Liver (tissue), 3 donors: ENCODE results near the gene TSPAN17.

Source experiments
- GABPA ChIP-seq, 2 donors: IDR thresholded peaks in 1 of 2; conservative IDR thresholded peaks in 1 of 2; 2 replicates each; pipeline ENCODE4 v1.6.1; 2016; ENCODE audit warnings: antibody characterized with exemption in 2 of 2, mild to moderate bottlenecking in 1 of 2, moderate library complexity in 1 of 2
- HNF4G ChIP-seq: IDR thresholded peaks from 2 replicates; pipeline ENCODE4 v1.6.1; 2016; ENCODE audit warnings: antibody characterized with exemption
- RAD21 ChIP-seq, 2 donors: IDR thresholded peaks; 2 replicates each; pipeline ENCODE4 v1.6.1; 2016; ENCODE audit warnings: antibody characterized with exemption in 2 of 2, mild to moderate bottlenecking in 2 of 2
- RXRA ChIP-seq, 2 donors: IDR thresholded peaks; 2 replicates each; pipeline ENCODE4 v1.6.1; 2017 to 2018; ENCODE audit warnings: antibody characterized with exemption in 2 of 2, mild to moderate bottlenecking in 1 of 2
- SP1 ChIP-seq: IDR thresholded peaks from 2 replicates; pipeline ENCODE4 v1.6.1; 2018; ENCODE audit warnings: antibody characterized with exemption, mild to moderate bottlenecking
- TAF1 ChIP-seq: conservative IDR thresholded peaks from 2 replicates; pipeline ENCODE4 v1.6.1; 2016; ENCODE audit warnings: antibody characterized with exemption, mild to moderate bottlenecking
- TF ChIP-seq, protein P1 (sequence below): fragments of 150-350 bp; IDR thresholded peaks from 2 replicates; pipeline ENCODE4 v1.5.1; 2017; ENCODE audit warnings: improper control_type of control experiment, low read depth, low read length; ENCODE audit not compliant: missing input control
- TF ChIP-seq, protein P2 (sequence below): IDR thresholded peaks from 2 replicates; pipeline ENCODE4 v1.6.1; 2016; ENCODE audit warnings: antibody characterized with exemption
- TF ChIP-seq, protein P3 (sequence below): IDR thresholded peaks from 2 replicates; pipeline ENCODE4 v1.6.1; 2016; ENCODE audit warnings: antibody characterized with exemption, mild to moderate bottlenecking
- donor health status: healthy.
- donor health status: healthy.

- TF ChIP-seq, protein P1, sequence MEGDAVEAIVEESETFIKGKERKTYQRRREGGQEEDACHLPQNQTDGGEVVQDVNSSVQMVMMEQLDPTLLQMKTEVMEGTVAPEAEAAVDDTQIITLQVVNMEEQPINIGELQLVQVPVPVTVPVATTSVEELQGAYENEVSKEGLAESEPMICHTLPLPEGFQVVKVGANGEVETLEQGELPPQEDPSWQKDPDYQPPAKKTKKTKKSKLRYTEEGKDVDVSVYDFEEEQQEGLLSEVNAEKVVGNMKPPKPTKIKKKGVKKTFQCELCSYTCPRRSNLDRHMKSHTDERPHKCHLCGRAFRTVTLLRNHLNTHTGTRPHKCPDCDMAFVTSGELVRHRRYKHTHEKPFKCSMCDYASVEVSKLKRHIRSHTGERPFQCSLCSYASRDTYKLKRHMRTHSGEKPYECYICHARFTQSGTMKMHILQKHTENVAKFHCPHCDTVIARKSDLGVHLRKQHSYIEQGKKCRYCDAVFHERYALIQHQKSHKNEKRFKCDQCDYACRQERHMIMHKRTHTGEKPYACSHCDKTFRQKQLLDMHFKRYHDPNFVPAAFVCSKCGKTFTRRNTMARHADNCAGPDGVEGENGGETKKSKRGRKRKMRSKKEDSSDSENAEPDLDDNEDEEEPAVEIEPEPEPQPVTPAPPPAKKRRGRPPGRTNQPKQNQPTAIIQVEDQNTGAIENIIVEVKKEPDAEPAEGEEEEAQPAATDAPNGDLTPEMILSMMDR, result no peak
- TF ChIP-seq HNF4G (no peak), RAD21 (IDR thresholded peaks at IDR 0.05) (no peak), TAF1 (no peak), SP1 (no peak), RXRA (IDR thresholded peaks at IDR 0.05) (no peak), GABPA (IDR thresholded peaks at IDR 0.05 in 1 of 2, conservative IDR thresholded peaks at IDR 0.05 in 1 of 2) (no peak)
- TF ChIP-seq, protein P2, sequence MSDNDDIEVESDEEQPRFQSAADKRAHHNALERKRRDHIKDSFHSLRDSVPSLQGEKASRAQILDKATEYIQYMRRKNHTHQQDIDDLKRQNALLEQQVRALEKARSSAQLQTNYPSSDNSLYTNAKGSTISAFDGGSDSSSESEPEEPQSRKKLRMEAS, result no peak
- TF ChIP-seq, protein P3, sequence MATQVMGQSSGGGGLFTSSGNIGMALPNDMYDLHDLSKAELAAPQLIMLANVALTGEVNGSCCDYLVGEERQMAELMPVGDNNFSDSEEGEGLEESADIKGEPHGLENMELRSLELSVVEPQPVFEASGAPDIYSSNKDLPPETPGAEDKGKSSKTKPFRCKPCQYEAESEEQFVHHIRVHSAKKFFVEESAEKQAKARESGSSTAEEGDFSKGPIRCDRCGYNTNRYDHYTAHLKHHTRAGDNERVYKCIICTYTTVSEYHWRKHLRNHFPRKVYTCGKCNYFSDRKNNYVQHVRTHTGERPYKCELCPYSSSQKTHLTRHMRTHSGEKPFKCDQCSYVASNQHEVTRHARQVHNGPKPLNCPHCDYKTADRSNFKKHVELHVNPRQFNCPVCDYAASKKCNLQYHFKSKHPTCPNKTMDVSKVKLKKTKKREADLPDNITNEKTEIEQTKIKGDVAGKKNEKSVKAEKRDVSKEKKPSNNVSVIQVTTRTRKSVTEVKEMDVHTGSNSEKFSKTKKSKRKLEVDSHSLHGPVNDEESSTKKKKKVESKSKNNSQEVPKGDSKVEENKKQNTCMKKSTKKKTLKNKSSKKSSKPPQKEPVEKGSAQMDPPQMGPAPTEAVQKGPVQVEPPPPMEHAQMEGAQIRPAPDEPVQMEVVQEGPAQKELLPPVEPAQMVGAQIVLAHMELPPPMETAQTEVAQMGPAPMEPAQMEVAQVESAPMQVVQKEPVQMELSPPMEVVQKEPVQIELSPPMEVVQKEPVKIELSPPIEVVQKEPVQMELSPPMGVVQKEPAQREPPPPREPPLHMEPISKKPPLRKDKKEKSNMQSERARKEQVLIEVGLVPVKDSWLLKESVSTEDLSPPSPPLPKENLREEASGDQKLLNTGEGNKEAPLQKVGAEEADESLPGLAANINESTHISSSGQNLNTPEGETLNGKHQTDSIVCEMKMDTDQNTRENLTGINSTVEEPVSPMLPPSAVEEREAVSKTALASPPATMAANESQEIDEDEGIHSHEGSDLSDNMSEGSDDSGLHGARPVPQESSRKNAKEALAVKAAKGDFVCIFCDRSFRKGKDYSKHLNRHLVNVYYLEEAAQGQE, result no peak
Observed at GRCh38 chr5:176659860-176660461, 12.7 kb downstream of the TSPAN17 start.
